NCI-H510A treated with DMSO at 0.1 percent for 48 hours (cell line): ENCODE results near the gene RBM20.
A peak's percentile ranks its signal among the peaks of the same experiment; 100 is the strongest.
"Not testable (repeated sequence)": the region's sequence is repeated elsewhere in the genome, so short reads cannot be mapped to it uniquely, and the experiment has no call there.

Experiments used
- DNase-seq: peaks from one replicate; lab custom pipeline; 2025; lab: John Stamatoyannopoulos, UW

RBM20 gene

GRCh38 chr10:110857265-110858171, 213.4 kb downstream of the RBM20 start:
- DNase-seq, result peak; percentile 83

- no peak for DNase-seq
Measured at GRCh38 chr10:110858297-110858934, 214.3 kb downstream of the RBM20 start.

- DNase-seq, result no peak
Measured at GRCh38 chr10:110859206-110859972, 215.3 kb downstream of the RBM20 start.

- no peak for DNase-seq
Measured at GRCh38 chr10:110859973-110860376, 215.8 kb downstream of the RBM20 start.

GRCh38 chr10:110860576-110861241, 216.6 kb downstream of the RBM20 start:
- DNase-seq, result peak; percentile 18

- no peak for DNase-seq
Measured at GRCh38 chr10:110861476-110861875, 217.3 kb downstream of the RBM20 start.

- no peak for DNase-seq
Measured at GRCh38 chr10:110861930-110862649, 218.0 kb downstream of the RBM20 start.

- no peak for DNase-seq
Measured at GRCh38 chr10:110862961-110863360, 218.8 kb downstream of the RBM20 start.

GRCh38 chr10:110863361-110863760, 219.2 kb downstream of the RBM20 start:
- DNase-seq, result no peak

GRCh38 chr10:110863956-110864355, 219.8 kb downstream of the RBM20 start:
- DNase-seq, result no peak

- DNase-seq, result peak; percentile 73
Measured at GRCh38 chr10:110864662-110865140, 220.6 kb downstream of the RBM20 start.

GRCh38 chr10:110865186-110865808, 221.2 kb downstream of the RBM20 start:
- DNase-seq, result no peak

GRCh38 chr10:110865809-110866482, 221.8 kb downstream of the RBM20 start:
- no peak for DNase-seq

GRCh38 chr10:110867011-110867806, 223.1 kb downstream of the RBM20 start:
- DNase-seq, result not testable (repeated sequence)

GRCh38 chr10:110867807-110868465, 223.8 kb downstream of the RBM20 start:
- DNase-seq, result no peak

- DNase-seq, result no peak
Measured at GRCh38 chr10:110868981-110869380, 224.8 kb downstream of the RBM20 start.

- no peak for DNase-seq
Measured at GRCh38 chr10:110870823-110871297, 226.7 kb downstream of the RBM20 start.

- peak; percentile 99 for DNase-seq
Measured at GRCh38 chr10:110871298-110872084, 227.4 kb downstream of the RBM20 start, which contains the start of gene PDCD4. Gene PDCD4 (plus strand): TSS chr10:110871928. CDS start chr10:110876028, 4,100 bp downstream.
